ENCODE data around the gene NFS1.

GRCh38 chr20:35732644-35732982 lies 33.5 kb upstream of the NFS1 start:
- TF ChIP-seq CTCF (IDR thresholded peaks at IDR 0.05; ENCODE audit: control extremely low read depth in 1 of 3, insufficient read depth in 1 of 3, low read depth in 1 of 3, low read length in 3 of 3) (no peak), POLR2A (IDR thresholded peaks at IDR 0.05; ENCODE audit: control extremely low read depth in 1 of 2, low read depth in 2 of 2, low read length in 2 of 2) (no peak), EZH2 (IDR thresholded peaks at IDR 0.05; ENCODE audit: low read depth, low read length, severe bottlenecking) (no peak), RBBP5 (IDR thresholded peaks at IDR 0.05; ENCODE audit: borderline replicate concordance, low read depth, low read length) (no peak), CEBPB (IDR thresholded peaks at IDR 0.05; ENCODE audit: low read depth, low read length) (no peak), SP4 (IDR thresholded peaks at IDR 0.05; ENCODE audit: low read length) (no peak), PHF8 (conservative IDR thresholded peaks at IDR 0.05; ENCODE audit: low read depth, low read length) (no peak), MAFK (IDR thresholded peaks at IDR 0.05; ENCODE audit: low read depth, low read length) (no peak), ASH2L (IDR thresholded peaks at IDR 0.05; ENCODE audit: low read length) (no peak), SIX5 (IDR thresholded peaks at IDR 0.05; ENCODE audit: low read depth, low read length) (no peak), TCF12 (IDR thresholded peaks at IDR 0.05; ENCODE audit: low read depth, low read length) (no peak), CHD7 (IDR thresholded peaks at IDR 0.05; ENCODE audit: insufficient replicate concordance, low read length) (no peak)
